HG02798 (cell line): ENCODE measurements around the gene PFAS.

ENCODE experiments used
- ATAC-seq: cut with Tn5 transposase; IDR thresholded peaks from one replicate; pipeline ENCODE4 v1.9.1; 2021; ENCODE audit warnings: mild to moderate bottlenecking; ENCODE audit not compliant: unreplicated experiment, poor library complexity

PFAS gene

DNA sequence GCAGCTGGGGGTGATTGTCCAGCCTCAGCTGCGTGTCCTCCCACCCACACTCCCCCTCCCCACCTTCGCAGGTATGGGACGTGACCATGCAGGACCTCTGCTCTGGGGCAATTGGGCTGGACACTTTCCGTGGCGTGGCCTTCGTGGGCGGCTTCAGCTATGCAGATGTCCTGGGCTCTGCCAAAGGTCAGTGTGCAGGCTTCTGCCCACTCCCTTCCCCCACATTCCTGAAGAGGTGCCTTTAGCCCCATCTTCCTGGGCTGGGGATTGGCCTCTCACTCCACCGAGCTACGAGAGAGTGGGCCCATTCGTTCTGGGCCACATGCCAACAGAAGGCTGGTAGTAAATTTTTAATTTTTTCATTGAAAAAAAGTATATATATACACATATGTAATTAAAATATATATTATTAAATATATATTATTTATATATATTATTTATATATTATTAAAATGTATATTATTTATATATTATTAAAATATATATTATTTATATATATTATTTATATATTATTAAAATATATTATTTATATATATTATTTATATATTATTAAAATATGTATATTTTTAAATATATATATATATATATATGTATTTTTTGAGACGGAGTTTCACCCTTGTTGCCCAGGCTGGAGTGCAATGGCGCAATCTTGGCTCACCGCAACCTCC, 18.5 kb downstream of the PFAS start:
- ATAC-seq: no peak

DNA sequence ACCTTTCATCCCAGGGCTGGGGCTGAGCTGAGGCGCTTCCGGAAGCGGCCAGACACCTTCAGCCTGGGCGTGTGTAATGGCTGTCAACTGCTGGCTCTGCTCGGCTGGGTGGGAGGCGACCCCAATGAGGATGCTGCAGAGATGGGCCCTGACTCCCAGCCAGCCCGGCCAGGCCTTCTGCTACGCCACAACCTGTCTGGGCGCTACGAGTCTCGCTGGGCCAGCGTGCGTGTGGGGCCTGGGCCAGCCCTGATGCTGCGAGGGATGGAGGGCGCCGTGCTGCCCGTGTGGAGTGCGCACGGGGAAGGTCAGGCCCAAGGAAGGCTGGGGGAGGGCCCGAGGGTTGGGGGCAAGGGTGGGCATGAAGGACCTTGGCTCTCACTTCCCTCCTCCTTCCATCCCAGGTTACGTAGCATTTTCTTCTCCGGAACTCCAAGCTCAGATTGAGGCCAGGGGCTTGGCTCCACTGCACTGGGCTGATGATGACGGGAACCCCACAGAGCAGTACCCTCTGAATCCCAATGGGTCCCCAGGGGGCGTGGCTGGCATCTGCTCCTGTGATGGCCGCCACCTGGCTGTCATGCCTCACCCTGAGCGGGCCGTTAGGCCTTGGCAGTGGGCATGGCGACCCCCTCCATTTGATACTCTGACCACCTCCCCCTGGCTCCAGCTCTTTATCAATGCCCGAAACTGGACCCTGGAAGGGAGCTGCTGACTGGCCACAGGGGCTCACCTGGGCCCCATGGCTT, 19.6 kb downstream of the PFAS start:
- ATAC-seq: no peak

DNA sequence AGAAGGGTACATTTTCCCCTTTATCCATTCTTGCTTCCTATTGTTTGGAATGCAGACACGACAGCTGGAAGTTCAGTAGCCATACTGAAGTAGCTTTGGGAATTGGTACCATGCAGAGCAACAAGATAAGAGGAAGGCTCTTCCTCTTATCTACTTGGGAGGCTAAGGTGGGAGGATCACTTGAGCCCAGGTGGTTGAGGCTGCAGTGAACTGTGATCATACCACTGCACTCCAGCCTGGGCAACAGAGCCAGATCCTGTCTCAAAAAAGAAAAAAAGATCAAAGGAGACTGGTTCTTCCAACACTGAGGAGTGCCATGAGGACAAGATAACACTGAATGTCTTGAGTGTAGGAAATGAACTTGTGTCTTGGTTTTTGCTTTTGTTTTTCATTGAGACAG, 23.3 kb downstream of the PFAS start:
- no peak for ATAC-seq

DNA sequence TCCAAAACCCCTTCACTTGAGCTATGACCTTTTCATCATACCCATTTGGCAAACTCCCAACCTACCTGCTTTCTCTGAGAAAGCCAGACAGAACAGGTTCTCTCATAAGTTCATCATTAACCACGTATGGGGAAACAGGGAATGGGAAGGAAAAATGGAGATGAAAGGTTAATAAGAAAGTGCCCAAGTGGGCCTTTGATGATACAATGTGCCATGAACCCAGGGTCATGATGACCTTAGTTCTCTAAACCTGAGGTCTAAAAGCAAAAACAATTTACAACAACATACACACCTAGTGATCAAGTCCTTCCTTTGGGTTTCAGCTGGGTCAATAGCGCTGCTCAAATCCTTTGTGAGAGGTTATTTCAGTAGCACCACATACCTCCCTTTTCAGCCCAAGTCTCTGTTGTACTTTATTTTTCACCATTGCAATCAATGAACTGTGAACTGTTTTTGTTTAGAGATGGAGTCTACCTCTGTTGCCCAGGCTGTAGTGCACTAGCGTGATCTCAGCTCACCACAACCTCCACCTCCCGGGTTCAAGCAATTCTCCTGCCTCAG, 24.9 kb downstream of the PFAS start:
- no peak for ATAC-seq

DNA sequence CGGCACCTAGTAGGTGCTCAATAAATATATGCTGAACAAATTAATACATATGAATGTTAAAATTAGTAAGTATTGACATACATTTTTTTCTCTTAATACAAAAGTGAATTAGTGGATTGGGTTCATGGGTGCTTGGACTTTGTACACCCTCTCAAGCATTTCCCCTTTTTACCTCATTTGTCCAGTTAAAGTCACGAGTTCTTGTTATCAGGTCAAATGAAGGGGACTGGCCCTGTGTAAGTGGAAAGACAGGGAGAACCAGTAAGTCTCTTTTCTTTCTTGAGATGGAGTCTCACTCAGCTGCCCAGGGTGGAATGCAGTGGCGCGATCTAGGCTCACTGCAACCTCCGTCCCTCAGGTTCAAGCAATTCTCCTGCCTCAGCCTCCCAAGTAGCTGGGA, 25.7 kb downstream of the PFAS start:
- no peak for ATAC-seq

DNA sequence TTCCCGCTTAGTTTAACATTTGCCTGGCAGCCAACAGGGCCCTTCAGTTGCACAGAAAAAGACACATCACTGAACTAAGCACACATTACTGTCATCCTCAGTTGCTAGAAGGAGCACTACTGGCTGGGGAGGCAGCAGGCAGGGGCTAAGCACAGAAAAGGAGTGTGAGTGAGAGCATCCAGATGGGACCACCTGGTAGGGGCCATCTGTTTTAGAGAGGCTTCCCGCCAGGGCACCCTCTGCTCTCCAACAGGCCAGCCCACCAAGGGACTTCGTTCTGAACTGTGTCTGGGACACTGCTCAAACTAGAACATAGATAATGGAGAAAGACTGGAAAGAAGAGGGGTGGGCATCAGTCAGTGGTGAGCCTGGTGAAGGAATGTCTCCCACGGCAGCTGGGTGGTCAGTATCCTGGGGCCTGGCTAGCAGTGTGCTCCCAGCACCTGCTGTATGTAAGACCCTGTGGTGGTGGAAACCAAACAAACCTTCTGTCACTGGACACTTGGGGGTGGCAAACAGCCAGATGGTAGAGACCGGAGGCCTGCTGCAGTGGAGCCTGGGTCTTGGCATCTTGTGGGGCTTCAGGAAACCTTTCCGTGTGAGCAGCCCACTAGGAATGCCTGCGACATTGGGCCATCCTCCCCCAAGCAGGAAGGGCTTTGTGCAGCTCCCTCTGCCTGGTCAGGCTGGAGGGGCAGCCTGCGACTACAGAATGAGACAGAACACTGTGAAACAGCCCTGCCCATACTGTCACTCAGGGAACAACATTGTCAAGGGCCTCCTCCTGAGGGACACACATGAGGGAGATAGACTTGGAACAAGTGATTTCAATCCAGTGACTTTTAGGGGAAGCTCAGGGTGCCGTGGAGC, 26.6 kb downstream of the PFAS start:
- no peak for ATAC-seq

DNA sequence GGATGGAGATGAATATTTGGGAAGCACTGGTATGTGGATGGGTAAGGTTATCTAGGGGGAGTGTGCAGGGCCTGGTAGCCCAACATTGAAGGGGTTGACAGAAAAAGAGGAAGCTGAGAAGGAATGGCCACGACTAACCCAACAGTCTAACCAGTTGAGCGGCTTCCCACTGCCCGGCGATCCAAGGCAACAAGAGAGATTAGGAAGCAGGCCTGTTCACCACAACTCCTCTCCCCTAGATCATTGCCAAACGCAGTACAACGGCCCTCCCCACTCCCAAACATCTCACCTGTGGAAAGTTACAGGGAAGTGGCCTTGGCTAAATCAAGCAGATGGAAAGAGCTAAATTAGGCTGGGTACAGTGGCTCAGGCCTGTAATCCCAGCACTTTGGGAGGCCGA, 28.2 kb downstream of the PFAS start:
- ATAC-seq: no peak

DNA sequence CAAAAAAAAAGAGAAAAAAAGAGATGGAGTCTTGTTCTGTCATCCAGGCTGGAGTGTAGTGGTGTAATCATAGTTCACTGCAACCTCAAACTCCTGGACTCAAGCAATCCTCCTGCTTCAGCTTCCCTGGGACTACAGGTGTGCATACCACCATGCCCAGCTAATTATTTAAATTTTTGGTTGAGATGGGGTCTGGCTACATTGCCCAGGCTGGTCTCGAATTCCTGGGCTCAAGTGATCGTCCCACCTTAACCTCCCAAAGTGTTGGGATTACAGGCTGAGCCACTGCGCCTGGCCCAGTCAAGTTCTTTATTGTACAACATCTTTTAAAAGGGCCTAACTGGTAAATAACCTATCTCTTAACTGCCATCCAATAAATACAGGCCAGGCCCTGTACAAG, 33.3 kb downstream of the PFAS start:
- ATAC-seq: no peak

DNA sequence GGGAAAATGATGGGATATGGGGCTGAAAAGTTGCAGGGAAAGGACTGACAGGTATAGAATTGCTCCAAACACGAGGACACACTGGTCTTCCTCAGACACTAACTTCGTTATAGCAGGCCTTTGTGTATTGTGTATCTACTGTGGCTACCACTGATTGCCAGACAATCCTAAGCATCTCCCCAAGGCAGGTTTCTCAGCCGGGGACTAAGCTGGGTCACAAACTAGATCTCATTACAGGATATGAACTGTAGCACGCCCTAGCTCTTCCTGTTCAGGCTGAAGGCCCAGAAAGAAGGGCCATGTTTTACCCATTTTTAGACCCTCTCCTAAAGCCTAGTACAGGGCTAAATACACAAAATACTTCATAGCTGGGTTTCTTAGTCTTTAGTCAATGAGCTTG, 34.3 kb downstream of the PFAS start:
- ATAC-seq: no peak

DNA sequence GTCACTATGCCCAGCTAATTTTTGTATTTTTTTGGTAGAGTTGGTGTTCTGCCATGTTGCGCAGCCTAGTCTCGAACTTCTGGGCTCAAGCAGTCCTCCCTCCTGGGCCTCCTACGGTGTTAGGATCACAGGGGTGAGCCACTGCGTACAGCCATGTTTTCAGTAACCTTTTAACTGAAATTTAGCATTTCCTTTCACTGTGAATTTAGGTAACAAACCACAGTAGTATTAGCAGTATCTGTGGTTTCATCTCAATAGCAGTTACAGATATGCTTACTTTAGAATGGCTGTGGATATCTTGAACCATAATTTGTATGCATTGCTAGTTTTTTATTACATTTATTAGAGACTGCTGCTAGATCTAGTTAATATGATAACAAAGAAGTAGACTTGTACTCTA, 35.0 kb downstream of the PFAS start:
- no peak for ATAC-seq

DNA sequence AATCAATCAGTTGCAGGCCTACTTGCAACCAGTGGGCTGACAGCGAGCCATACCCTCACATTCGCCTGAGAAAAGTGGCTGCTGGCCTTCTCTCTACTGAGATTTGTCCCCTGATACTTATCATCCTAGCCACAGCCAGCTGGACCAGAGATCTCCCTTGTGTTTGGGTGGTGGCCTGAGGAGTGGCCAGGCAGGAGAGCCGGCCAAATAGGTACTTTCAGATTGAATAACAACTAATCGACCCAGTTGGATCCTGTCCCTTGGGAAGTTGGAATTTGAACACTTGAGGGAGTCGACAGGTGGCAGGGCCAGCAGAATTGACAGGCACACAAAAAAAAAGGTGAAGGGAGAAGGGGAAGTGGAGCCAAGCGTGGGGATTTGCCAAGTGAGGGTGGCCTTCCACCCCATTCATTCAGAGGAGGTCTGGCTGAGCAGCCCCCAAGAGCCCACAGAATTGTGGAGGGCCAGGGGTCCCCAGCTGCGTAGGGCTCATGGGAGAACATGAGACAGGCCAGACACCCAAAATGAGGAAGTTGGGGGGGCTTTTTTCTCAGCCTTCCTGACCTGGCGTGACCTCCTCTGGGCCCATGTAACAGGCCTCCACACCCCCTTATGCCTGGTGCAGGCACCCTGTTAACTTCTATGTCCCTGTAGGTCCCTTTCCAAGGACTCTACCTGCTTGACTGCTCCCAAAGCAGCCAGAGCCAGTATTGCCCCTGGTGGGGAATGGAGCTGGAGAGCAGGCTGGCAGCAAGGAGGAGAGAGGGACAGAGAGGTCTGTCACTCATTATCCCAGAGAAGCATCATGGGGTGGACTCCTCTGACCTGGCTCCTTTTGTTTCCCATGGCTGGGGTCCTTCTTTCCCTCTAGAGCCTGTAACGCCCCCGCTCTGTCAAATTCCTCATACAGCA, 36.4 kb downstream of the PFAS start:
- ATAC-seq: no peak

DNA sequence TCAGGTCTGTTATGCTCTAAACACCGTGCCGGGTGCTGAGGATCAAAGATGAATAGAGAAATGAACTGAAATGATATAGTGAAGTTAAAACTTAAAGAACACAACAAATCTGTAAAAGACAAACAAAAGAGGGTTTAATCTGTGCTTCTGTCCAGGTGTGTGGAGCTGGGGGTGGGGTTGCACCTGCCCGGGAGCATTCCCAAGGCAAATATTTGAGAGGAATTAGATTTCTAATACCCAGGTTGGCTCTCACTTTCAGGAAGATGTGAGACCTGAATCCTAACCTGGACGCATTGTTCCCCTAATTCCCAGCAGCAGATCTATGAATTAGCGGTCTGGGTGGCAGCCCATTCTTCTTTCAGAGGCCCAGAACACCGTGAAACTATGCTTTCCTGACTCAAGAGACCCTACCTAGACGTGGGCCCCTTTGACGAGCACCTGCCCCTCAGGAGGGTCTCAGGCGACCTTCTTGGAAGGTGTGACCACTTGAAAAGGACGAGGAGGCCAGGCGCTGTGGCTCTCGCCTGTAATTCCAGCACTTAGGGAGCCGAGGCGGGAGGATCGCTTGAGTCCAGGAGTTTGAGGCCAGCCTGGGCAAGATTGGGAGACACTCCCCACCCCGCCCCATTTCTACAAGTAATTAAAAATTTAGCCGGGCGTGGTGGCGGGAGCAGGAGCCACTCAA, 38.7 kb downstream of the PFAS start:
- ATAC-seq: no peak

DNA sequence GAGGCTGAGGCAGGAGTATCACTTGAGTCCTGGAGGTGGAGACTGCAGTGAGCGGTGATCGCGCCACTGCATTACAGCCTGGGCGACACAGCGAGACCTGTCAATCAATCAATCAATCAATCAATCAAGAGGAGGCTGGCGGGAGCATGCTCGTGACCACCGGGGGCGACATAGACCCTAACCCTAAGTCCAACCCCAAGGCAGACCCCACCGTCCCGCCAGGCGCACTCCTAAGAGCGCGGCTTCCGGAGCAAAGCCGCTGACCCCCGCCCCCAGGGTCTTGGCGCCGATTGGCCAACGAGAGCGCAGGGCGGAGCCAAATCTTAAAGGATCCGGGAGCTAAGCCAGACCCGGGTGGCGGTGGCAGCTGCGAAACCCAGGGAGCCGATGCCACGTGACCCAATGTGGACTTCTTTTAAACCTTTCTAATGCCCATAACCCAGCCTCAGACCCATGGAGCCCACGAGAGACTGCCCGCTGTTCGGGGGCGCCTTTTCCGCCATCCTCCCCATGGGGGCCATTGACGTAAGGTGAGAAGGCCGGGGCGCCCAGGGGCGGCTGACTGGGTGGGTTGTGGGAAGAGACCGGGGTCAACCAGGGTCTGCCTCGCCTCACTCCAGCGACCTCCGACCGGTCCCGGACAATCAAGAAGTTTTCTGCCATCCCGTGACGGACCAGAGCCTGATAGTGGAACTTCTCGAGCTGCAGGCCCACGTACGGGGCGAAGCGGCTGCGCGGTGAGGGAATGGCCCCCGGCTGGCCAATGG, 39.4 kb downstream of the PFAS start, which contains the start of gene RANGRF:
Gene RANGRF (plus strand): TSS at position 335 of the 767 bp plus-strand sequence. CDS start 119 bp downstream, at position 454.
- peak; percentile 87 for ATAC-seq

DNA sequence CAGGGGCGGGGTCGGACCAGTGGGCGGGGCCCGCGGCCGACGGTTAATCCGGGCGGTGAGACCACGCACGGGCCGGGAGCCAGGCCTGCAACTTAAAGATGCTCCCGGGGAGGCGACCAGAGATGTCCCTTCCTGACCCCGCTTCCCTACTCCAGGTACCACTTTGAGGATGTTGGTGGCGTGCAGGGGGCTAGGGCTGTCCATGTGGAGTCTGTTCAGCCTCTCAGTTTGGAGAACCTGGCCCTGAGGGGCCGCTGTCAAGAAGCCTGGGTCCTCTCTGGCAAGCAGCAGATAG, 40.0 kb downstream of the PFAS start:
- ATAC-seq: no peak

DNA sequence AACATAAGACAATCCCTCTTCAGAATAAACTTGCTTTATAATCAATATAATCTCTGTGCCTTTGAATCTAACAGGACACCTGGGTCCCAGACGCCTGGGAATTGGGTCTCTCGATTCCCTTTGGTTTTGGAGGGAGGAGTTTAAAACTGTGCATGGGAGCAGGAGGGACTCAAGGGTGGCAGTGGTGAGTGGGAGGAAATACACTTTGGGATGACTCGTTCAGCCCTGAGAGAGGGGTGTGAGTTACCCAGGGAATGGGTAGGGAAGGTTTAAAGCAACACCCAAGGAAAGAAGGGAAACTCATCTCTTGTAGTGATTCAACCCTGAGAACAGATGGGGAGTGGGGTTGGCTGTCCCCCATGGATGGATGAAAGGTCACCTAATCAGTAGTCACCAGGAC, 41.0 kb downstream of the PFAS start:
- no peak for ATAC-seq

DNA sequence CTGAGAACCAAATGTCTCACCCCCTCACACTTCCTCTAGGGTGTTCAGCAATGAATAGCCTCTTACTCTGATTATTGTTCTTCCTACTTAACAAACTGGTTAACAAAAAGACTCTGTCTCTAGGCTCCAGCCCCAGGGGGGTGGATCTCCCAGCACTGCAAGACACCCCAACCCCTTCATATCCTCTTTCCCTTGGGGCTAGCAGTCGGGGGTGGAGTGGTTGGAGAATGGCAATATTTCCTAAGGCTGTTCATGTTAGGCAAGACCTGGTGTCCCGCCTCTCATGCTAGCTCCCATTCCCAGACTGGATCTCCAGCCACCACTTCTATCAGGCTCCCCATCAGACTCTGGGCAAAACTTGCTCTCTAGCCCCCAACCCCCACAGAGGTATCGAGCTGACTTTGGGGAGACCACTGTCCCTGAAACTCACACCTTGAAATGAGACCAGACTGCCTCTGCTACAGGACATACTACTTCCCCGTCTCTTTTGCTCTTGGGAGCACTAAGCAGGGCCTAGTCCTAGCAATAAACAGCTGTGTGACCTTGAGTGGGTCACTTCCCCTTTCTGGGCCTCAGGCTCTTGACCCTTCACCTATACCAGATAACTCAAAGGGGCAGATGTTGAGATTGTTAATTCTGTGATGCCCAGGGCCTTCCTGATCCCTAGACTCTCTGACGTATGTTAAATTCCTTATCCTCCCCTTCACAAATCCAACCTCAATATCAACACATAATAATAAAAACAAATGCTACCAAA, 43.7 kb downstream of the PFAS start:
- ATAC-seq: no peak

DNA sequence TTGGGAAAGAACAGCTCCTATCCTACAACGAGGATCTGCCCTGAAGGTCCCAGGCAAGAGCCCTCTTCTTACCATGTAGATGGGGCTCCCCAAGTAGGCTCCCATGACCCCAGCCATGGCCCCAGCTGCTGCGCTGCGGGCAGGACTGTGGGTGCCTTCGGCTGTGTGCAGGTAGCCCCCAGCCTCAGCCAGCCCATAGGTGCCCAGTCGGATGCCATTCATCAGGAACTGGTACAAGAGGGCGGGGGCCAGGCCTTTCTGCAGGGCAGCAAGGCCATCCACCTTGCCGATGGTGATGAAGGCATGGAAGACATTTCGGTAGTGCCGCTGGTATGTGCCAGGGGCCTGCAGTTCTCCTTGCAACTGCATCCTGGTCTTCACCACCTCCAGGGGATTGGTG, 45.3 kb downstream of the PFAS start:
- no peak for ATAC-seq

DNA sequence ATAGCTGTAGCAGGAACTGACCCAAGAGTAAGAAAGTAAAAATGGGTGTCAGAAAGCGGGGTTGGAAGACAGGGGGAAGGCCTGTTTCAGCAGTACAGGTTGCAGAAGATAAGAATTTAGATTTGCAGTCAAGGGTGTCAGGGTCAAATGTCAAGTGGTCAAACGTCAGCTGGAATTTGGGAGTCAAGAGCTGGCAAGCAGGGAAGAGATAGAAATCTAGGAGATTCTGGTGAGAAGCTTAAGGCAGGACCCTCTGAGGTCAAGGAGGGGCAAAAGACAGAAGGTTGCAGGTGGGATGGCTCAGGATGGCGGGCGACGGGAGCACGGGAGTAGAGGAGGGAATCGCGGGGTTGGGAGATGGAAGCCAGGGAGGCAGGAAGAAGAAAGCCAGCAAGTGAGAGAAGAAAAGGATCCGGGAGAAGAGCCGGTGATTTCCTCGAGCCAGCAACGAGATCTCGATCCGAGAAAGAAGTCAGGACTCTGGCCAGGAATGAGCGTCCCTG, 45.8 kb downstream of the PFAS start:
- no peak for ATAC-seq
